Spleen (tissue), 11 donors: ENCODE data around the gene KIR2DL3. TPM values are rescaled to one million over a fixed set of nuclear protein-coding genes. Genes with fewer than 3 reads are reported as not detected.
A peak's percentile ranks its signal among the peaks of the same experiment; 100 is the strongest.
"Not testable (repeated sequence)": the region's sequence is repeated elsewhere in the genome, so short reads cannot be mapped to it uniquely, and the experiment has no call there.

Source experiments
- DNase-seq: peaks from one replicate; pipeline ENCODE4 v3.0.0-alpha.2; 2020
- H3K27ac ChIP-seq, 8 donors: fragments of 200-600 bp; sonication (generic) in 7 of 8; 1 replicate in 4 of 8; 2 replicates in 4 of 8; pipeline versions ENCODE4 v1.5.0 to v1.8.0; 2016 to 2021; ENCODE audit warnings: inconsistent platforms in 4 of 8, mild to moderate bottlenecking in 4 of 8, moderate library complexity in 1 of 8
- H3K27me3 ChIP-seq, 7 donors: fragments of 200-600 bp; sonication (generic) in 6 of 7; replicated peaks in 1 of 7; 1 replicate in 4 of 7; 2 replicates in 3 of 7; pipeline versions ENCODE4 v1.5.0 to v1.8.0; 2016 to 2021; ENCODE audit warnings: inconsistent platforms in 3 of 7, mild to moderate bottlenecking in 1 of 7
- H3K36me3 ChIP-seq, 6 donors: fragments of 200-600 bp; sonication (generic) in 5 of 6; 1 replicate in 4 of 6; 2 replicates in 2 of 6; pipeline versions ENCODE4 v1.5.0 to v1.8.0; 2016 to 2021; ENCODE audit warnings: inconsistent platforms in 2 of 6
- H3K4me1 ChIP-seq, 6 donors: fragments of 200-600 bp; sonication (generic) in 5 of 6; 1 replicate in 3 of 6; 2 replicates in 3 of 6; pipeline versions ENCODE4 v1.5.0 to v1.8.0; 2016 to 2021; ENCODE audit warnings: inconsistent platforms in 3 of 6
- H3K4me3 ChIP-seq, 8 donors: fragments of 200-600 bp; sonication (generic) in 7 of 8; 1 replicate in 4 of 8; 2 replicates in 4 of 8; pipeline versions ENCODE4 v1.5.0 to v1.8.0; 2016 to 2021; ENCODE audit warnings: inconsistent platforms in 4 of 8, mild to moderate bottlenecking in 4 of 8, moderate library complexity in 2 of 8
- H3K9me3 ChIP-seq, 8 donors: fragments of 200-600 bp; sonication (generic) in 7 of 8; 1 replicate in 4 of 8; 2 replicates in 4 of 8; pipeline versions ENCODE4 v1.5.0 to v1.8.0; 2016 to 2021; ENCODE audit warnings: inconsistent platforms in 4 of 8
- WGBS, 5 donors: extraction: QIAGEN DNeasy Blood & Tissue Kit in 3 of 5; methylation state at CpG; one replicate each; pipeline versions ENCODE4 v1.1.5 to v1.1.7; 2013 to 2018; 5-methylcytosine and 5-hydroxymethylcytosine counted together
- intact Hi-C: fragments of 100-400 bp; cut with DNase I; formaldehyde crosslinking; loops from one replicate; pipeline ENCODE4 v1.15.0; 2023; ENCODE audit warnings: low total_unique reads
- polyA plus RNA-seq, 3 donors: library from polyadenylated mRNA; stranded (reverse); fragments of 200-250 nt; gene quantifications; one replicate each; pipeline ENCODE4 v1.2.1, GENCODE V29; 2013
- total RNA-seq, 7 donors: library from RNA; depleted of rRNA in 3 of 7; stranded (reverse); fragments of >200 nt in 3 of 7; fragmentation: NEBNext Ultra II Directional in 4 of 7; extraction: Animal tissue kit (Norgen Biotek cat#: 25700) in 4 of 7; gene quantifications; one replicate each; pipeline versions ENCODE4 v1.1.0 to v1.2.1, GENCODE V29; 2016 to 2021
- donor health status: healthy with polysubstance abuse.
- donor health status: DM: no; HTN: no; CAD: no; lungs with moderate emphysema.
- donor health status: DM: no; HTN: no; CAD: no.
- donor health status: Bipolar disorder and iron deficiency.
- donor health status: healthy.
- donor health status: DM: no; HTN: no; CAD: no.
- donor health status: DM: yes; HTN: yes; CAD: no.

KIR2DL3 gene
- total and polyA plus RNA-seq, 10 donors = 0.07 to 3.5 (median 1.1) TPM; not detected in 1

- H3K36me3 ChIP-seq, H3K27ac ChIP-seq, H3K4me1 ChIP-seq, H3K4me3 ChIP-seq, H3K9me3 ChIP-seq, intact Hi-C loops, H3K27me3 ChIP-seq, DNase-seq: not testable (repeated sequence)
- 29 to 60% (median 45%) methylated on average over 2 of the region's 2 CpGs for WGBS, 5 donors
Measured at GRCh38 chr19:54772666-54773065, 34.4 kb downstream of the KIR2DL3 start.

- H3K36me3 ChIP-seq, DNase-seq, intact Hi-C loops, H3K27ac ChIP-seq, H3K9me3 ChIP-seq, H3K27me3 ChIP-seq, H3K4me3 ChIP-seq, H3K4me1 ChIP-seq: not testable (repeated sequence)
- WGBS, 5 donors = 72 to 82% (median 78%) methylated on average over 8 to 12 of the region's 12 CpGs
Measured at GRCh38 chr19:54775095-54775815, 36.9 kb downstream of the KIR2DL3 start.

GRCh38 chr19:54775830-54776229 is 37.5 kb downstream of the KIR2DL3 start:
- H3K27ac ChIP-seq, H3K4me1 ChIP-seq, H3K4me3 ChIP-seq, H3K27me3 ChIP-seq, H3K36me3 ChIP-seq, DNase-seq, intact Hi-C loops, H3K9me3 ChIP-seq: not testable (repeated sequence)
- WGBS, 5 donors = 68 to 90% (median 75%) methylated on average over 8 of the region's 8 CpGs

- H3K4me3 ChIP-seq, H3K27ac ChIP-seq, DNase-seq, intact Hi-C loops, H3K27me3 ChIP-seq, H3K36me3 ChIP-seq, H3K4me1 ChIP-seq: not testable (repeated sequence)
- H3K9me3 ChIP-seq = peaks cover 0 to 12% (median 4%) of the 10 kb centered on the region in 8 donors
- WGBS, 5 donors = 57 to 83% (median 69%) methylated on average over 4 of the region's 4 CpGs
Measured at GRCh38 chr19:54777851-54778250, 39.5 kb downstream of the KIR2DL3 start.

- H3K27ac ChIP-seq = not testable (repeated sequence)
Measured at GRCh38 chr19:54778896-54779295, 40.6 kb downstream of the KIR2DL3 start.

GRCh38 chr19:54782916-54783315 is 44.6 kb downstream of the KIR2DL3 start:
- H3K27ac ChIP-seq, DNase-seq, H3K4me3 ChIP-seq, H3K36me3 ChIP-seq, H3K27me3 ChIP-seq, H3K4me1 ChIP-seq, intact Hi-C loops: not testable (repeated sequence)
- 54 to 89% (median 85%) methylated on average over 3 to 4 of the region's 4 CpGs for WGBS, 5 donors
- H3K9me3 ChIP-seq = peaks cover 0 to 12% (median 4%) of the 10 kb centered on the region in 8 donors

More at GRCh38 chr19:54778896-54779295, 40.6 kb downstream of the KIR2DL3 start:
- intact Hi-C loops, H3K4me1 ChIP-seq, H3K36me3 ChIP-seq, H3K4me3 ChIP-seq, H3K27me3 ChIP-seq, DNase-seq: not testable (repeated sequence)
- H3K9me3 ChIP-seq = peaks cover 0 to 12% (median 4%) of the 10 kb centered on the region in 8 donors
- WGBS, 5 donors = 54 to 77% (median 75%) methylated on average over 7 of the region's 7 CpGs

- intact Hi-C loops, H3K4me3 ChIP-seq, H3K27ac ChIP-seq, H3K27me3 ChIP-seq, DNase-seq, H3K4me1 ChIP-seq, H3K36me3 ChIP-seq: not testable (repeated sequence)
- peaks cover 0 to 12% (median 4%) of the 10 kb centered on the region in 8 donors for H3K9me3 ChIP-seq
- 83 to 90% (median 87%) methylated on average over 15 to 24 of the region's 24 CpGs for WGBS, 5 donors
Measured at GRCh38 chr19:54786091-54786723, 47.9 kb downstream of the KIR2DL3 start.

GRCh38 chr19:54788154-54788553 is 49.8 kb downstream of the KIR2DL3 start:
- H3K36me3 ChIP-seq, H3K4me3 ChIP-seq, intact Hi-C loops, H3K27me3 ChIP-seq, DNase-seq, H3K9me3 ChIP-seq: not testable (repeated sequence)
- peaks cover 0 to 11% (median 6%) of the 10 kb centered on the region in 6 donors for H3K4me1 ChIP-seq
- H3K27ac ChIP-seq = peak overlapping the region in 1 of 8 donors; percentile 72
- 33 to 75% (median 58%) methylated on average over 5 to 6 of the region's 6 CpGs for WGBS, 5 donors
